Thyroid gland (tissue), 4 donors: Measurements from ENCODE around the gene CTNNA2. TPM values are rescaled to one million over a fixed set of nuclear protein-coding genes. Genes with fewer than 3 reads are reported as not detected.
"Not testable (repeated sequence)": the region's sequence is repeated elsewhere in the genome, so short reads cannot be mapped to it uniquely, and the experiment has no call there.

Experiments used
- DNase-seq, 2 donors: peaks; one replicate each; pipeline ENCODE4 v3.0.0-alpha.2; 2019
- H3K27ac ChIP-seq, 3 donors: fragments of 200-600 bp; sonication (generic); 1 replicate in 2 of 3; 2 replicates in 1 of 3; pipeline ENCODE4 v1.5.1; 2016 to 2019; ENCODE audit warnings: mild to moderate bottlenecking in 1 of 3, moderate library complexity in 1 of 3
- H3K27me3 ChIP-seq: fragments of 200-600 bp; sonication (generic); one replicate; pipeline ENCODE4 v1.5.1; 2019
- H3K36me3 ChIP-seq, 2 donors: fragments of 200-600 bp; sonication (generic); one replicate each; pipeline ENCODE4 v1.5.1; 2016 to 2019
- H3K4me1 ChIP-seq, 2 donors: fragments of 200-600 bp; sonication (generic); one replicate each; pipeline ENCODE4 v1.5.1; 2017 to 2019
- H3K4me3 ChIP-seq, 3 donors: fragments of 200-600 bp; sonication (generic); replicated peaks in 1 of 3; 1 replicate in 2 of 3; 2 replicates in 1 of 3; pipeline ENCODE4 v1.5.1; 2016; ENCODE audit warnings: mild to moderate bottlenecking in 1 of 3
- H3K9me3 ChIP-seq: fragments of 200-600 bp; sonication (generic); one replicate; pipeline ENCODE4 v1.5.1; 2017
- CTCF ChIP-seq, 6 experiments: fragments of 200-600 bp in 3 of 6; fragments of 450-650 bp in 3 of 6; sonication (generic) in 3 of 6; IDR thresholded peaks; one replicate each; pipeline ENCODE4 v1.5.1; 2016 to 2019; ENCODE audit warnings: antibody characterized with exemption in 6 of 6, mild to moderate bottlenecking in 2 of 6, inconsistent platforms in 1 of 6, moderate library complexity in 1 of 6
- POLR2A ChIP-seq, 2 donors: fragments of 450-650 bp; IDR thresholded peaks; one replicate each; pipeline ENCODE4 v1.6.1; 2017; ENCODE audit warnings: antibody characterized with exemption in 2 of 2, mild to moderate bottlenecking in 2 of 2, moderate library complexity in 1 of 2
- WGBS, 2 donors: methylation state at CpG; one replicate each; pipeline ENCODE4 v1.1.5; 2017; 5-methylcytosine and 5-hydroxymethylcytosine counted together
- intact Hi-C: fragments of 100-400 bp; cut with DNase I; formaldehyde crosslinking; loops from one replicate; pipeline ENCODE4 v1.15.1; 2023
- total RNA-seq, 4 donors: library from RNA; depleted of rRNA; stranded (reverse); fragments of >200 nt; gene quantifications; one replicate each; pipeline ENCODE4 v1.2.3, GENCODE V29; 2016

CTNNA2 gene
- total RNA-seq, 4 donors from 2014 or later, result 0.13 to 0.44 (median 0.22) TPM; not detected in 1

- intact Hi-C loops, result no loop called here
- no peak overlapping the region for H3K4me3 ChIP-seq
- no peak for TF ChIP-seq POLR2A (IDR thresholded peaks at IDR 0.05)
- no peak for TF ChIP-seq CTCF (IDR thresholded peaks at IDR 0.05)
- H3K4me1 ChIP-seq, result no peaks in the 10 kb centered on the region
- H3K27ac ChIP-seq, result no peak overlapping the region
- no peaks in the 10 kb centered on the region for H3K27me3 ChIP-seq
- no peak for DNase-seq
- H3K9me3 ChIP-seq, result no peaks in the 10 kb centered on the region
- no peaks in the 10 kb centered on the region for H3K36me3 ChIP-seq
- WGBS, 2 donors, result 91 to 93% methylated on average over 2 of the region's 2 CpGs
Observed at GRCh38 chr2:80198042-80198441, 685.2 kb downstream of the CTNNA2 start.

- intact Hi-C loops, result no loop called here
- Histone ChIP-seq H3K4me1 (no peaks in the 10 kb centered on the region), H3K4me3 (no peak overlapping the region), H3K9me3 (no peaks in the 10 kb centered on the region), H3K36me3 (no peaks in the 10 kb centered on the region), H3K27ac (no peak overlapping the region), H3K27me3 (no peaks in the 10 kb centered on the region)
- TF ChIP-seq CTCF (IDR thresholded peaks at IDR 0.05), result no peak
- TF ChIP-seq POLR2A (IDR thresholded peaks at IDR 0.05), result no peak
- DNase-seq, result no peak
Observed at GRCh38 chr2:80199504-80199903, 686.7 kb downstream of the CTNNA2 start.

GRCh38 chr2:80203929-80204328 is 691.1 kb downstream of the CTNNA2 start:
- intact Hi-C loops, result not testable (repeated sequence)
- 90 to 95% methylated on average over 4 of the region's 4 CpGs for WGBS, 2 donors

GRCh38 chr2:80205498-80205897 is 692.6 kb downstream of the CTNNA2 start:
- Histone ChIP-seq H3K27me3 (no peaks in the 10 kb centered on the region), H3K36me3 (no peaks in the 10 kb centered on the region), H3K4me1 (no peaks in the 10 kb centered on the region), H3K4me3 (no peak overlapping the region), H3K9me3 (no peaks in the 10 kb centered on the region), H3K27ac (no peak overlapping the region)
- DNase-seq, result no peak
- intact Hi-C loops, result no loop called here
- 64 to 68% methylated on average over 2 of the region's 2 CpGs for WGBS, 2 donors
- TF ChIP-seq POLR2A (IDR thresholded peaks at IDR 0.05) (no peak), CTCF (IDR thresholded peaks at IDR 0.05) (no peak)

More at GRCh38 chr2:80203929-80204328, 691.1 kb downstream of the CTNNA2 start:
- DNase-seq, H3K9me3 ChIP-seq, H3K4me3 ChIP-seq, H3K27ac ChIP-seq, H3K36me3 ChIP-seq, H3K27me3 ChIP-seq, H3K4me1 ChIP-seq: not testable (repeated sequence)

- DNase-seq, result no peak
- WGBS, 2 donors, result 91 to 95% methylated on average over 5 of the region's 5 CpGs
- TF ChIP-seq POLR2A (IDR thresholded peaks at IDR 0.05), result no peak
- TF ChIP-seq CTCF (IDR thresholded peaks at IDR 0.05), result no peak
Observed at GRCh38 chr2:80209458-80209857, 696.6 kb downstream of the CTNNA2 start.

GRCh38 chr2:80217446-80217845 is 704.6 kb downstream of the CTNNA2 start:
- Histone ChIP-seq H3K4me3 (no peak overlapping the region), H3K27ac (no peak overlapping the region), H3K4me1 (no peaks in the 10 kb centered on the region), H3K9me3 (no peaks in the 10 kb centered on the region), H3K27me3 (no peaks in the 10 kb centered on the region), H3K36me3 (no peaks in the 10 kb centered on the region)
- no peak for DNase-seq
- intact Hi-C loops, result no loop called here
- TF ChIP-seq CTCF (IDR thresholded peaks at IDR 0.05), result no peak
- no peak for TF ChIP-seq POLR2A (IDR thresholded peaks at IDR 0.05)

More at GRCh38 chr2:80209458-80209857, 696.6 kb downstream of the CTNNA2 start:
- H3K27me3 ChIP-seq, result no peaks in the 10 kb centered on the region
- H3K4me3 ChIP-seq, result no peak overlapping the region
- no peak overlapping the region for H3K27ac ChIP-seq
- no peaks in the 10 kb centered on the region for H3K36me3 ChIP-seq
- intact Hi-C loops, result no loop called here
- H3K9me3 ChIP-seq, result no peaks in the 10 kb centered on the region
- H3K4me1 ChIP-seq, result no peaks in the 10 kb centered on the region
